Measurements from ENCODE around the gene FCER2. TPM values are rescaled to one million over a fixed set of nuclear protein-coding genes. Genes with fewer than 3 reads are reported as not detected.

The FCER2 gene
- total and polyA plus RNA-seq, 2 of the 13 experiments (the other 11 are each of a cell fraction or from before 2014, with no cell fraction given) = not detected

GRCh38 chr19:7680606-7681339, 21.2 kb downstream of the FCER2 start, which contains the start of gene TRAPPC5 (continued):
- TF ChIP-seq ZBED4 (CRISPR knock-in tag; IDR thresholded peaks at IDR 0.05; ENCODE audit: borderline replicate concordance) (no peak), TIGD3 (CRISPR knock-in tag; IDR thresholded peaks at IDR 0.05; ENCODE audit: borderline replicate concordance) (no peak), FOXJ3 (CRISPR knock-in tag; IDR thresholded peaks at IDR 0.05; ENCODE audit: borderline replicate concordance) (no peak), ZNF136 (CRISPR knock-in tag; IDR thresholded peaks at IDR 0.05; ENCODE audit: low read depth) (no peak), ZNF296 (CRISPR knock-in tag; conservative IDR thresholded peaks at IDR 0.05) (peak; percentile 57; the same call in 1 of the 2 replicates), ZFP36L2 (CRISPR knock-in tag; IDR thresholded peaks at IDR 0.05) (no peak), ZNF841 (CRISPR knock-in tag; IDR thresholded peaks at IDR 0.05; ENCODE audit: borderline replicate concordance) (no peak), ISX (CRISPR knock-in tag; conservative IDR thresholded peaks at IDR 0.05) (no peak), HNF4A (CRISPR knock-in tag; IDR thresholded peaks at IDR 0.05) (no peak), EED (CRISPR knock-in tag; IDR thresholded peaks at IDR 0.05) (no peak), SMYD3 (CRISPR knock-in tag; IDR thresholded peaks at IDR 0.05) (no peak), ZFP41 (CRISPR knock-in tag; IDR thresholded peaks at IDR 0.05; ENCODE audit: borderline replicate concordance) (no peak), ADNP (CRISPR knock-in tag; IDR thresholded peaks at IDR 0.05) (no peak), ZNF644 (CRISPR knock-in tag; IDR thresholded peaks at IDR 0.05; ENCODE audit: low read depth) (no peak), ZBTB8A (CRISPR knock-in tag; IDR thresholded peaks at IDR 0.05; ENCODE audit: borderline replicate concordance, low read depth) (no peak), AKNA (CRISPR knock-in tag; IDR thresholded peaks at IDR 0.05; ENCODE audit: borderline replicate concordance) (no peak), BORCS8-MEF2B (CRISPR knock-in tag; IDR thresholded peaks at IDR 0.05) (no peak), TEAD2 (CRISPR knock-in tag; IDR thresholded peaks at IDR 0.05) (no peak)
